Endothelial cell of umbilical vein (primary cell): ENCODE results near the gene HTR6. TPM values are rescaled to one million over a fixed set of nuclear protein-coding genes. Genes with fewer than 3 reads are reported as not detected.

Source experiments
- BruUV-seq: library from RNA; stranded (reverse); fragments of 400-500 nt; replicated peaks from 2 replicates; lab custom pipeline; 2021; lab: Mats Ljungman, UMichigan
- CTCF ChIA-PET: fragments of 300-600, 350-600 bp; sonication (Branson Sonifier 250); formaldehyde crosslinking; loops from one replicate; lab custom pipeline; 2021; ENCODE audit warnings: antibody characterized with exemption, inconsistent platforms; lab: Charles Lee
- POLR2A ChIA-PET: fragments of 300-600, 350-600 bp; sonication (Branson Sonifier 250); formaldehyde crosslinking; loops from one replicate; lab custom pipeline; 2021; ENCODE audit warnings: antibody characterized with exemption, inconsistent platforms; lab: Charles Lee
- DNase-seq: peaks from one replicate; pipeline ENCODE4 v3.0.0-alpha.2; 2011; ENCODE audit warnings: low read depth, low spot score
- FAIRE-seq: peaks from 2 replicates; lab custom pipeline; 2011; peaks lifted over from hg19 to GRCh38; lab: Jason Lieb, UNC
- H2AFZ ChIP-seq: 2 replicates; pipeline ENCODE4 v1.6.0; 2012; ENCODE audit warnings: low read depth, low read length, control low read depth, inconsistent platforms
- H3K27ac ChIP-seq: 2 replicates; pipeline ENCODE4 v1.5.1; 2011; ENCODE audit warnings: low read depth, mild to moderate bottlenecking, control low read depth, low read length, moderate library complexity; ENCODE audit not compliant: insufficient read depth
- H3K27me3 ChIP-seq, 2 experiments: 2 replicates each; pipeline versions ENCODE4 v1.6.0 to v1.6.1; 2011; ENCODE audit warnings: low read length in 2 of 2, mixed read lengths in 1 of 2; ENCODE audit not compliant: control insufficient read depth in 2 of 2, insufficient read depth in 2 of 2
- H3K36me3 ChIP-seq, 2 experiments: 2 replicates in 1 of 2; 3 replicates in 1 of 2; pipeline ENCODE4 v1.5.1; 2011; ENCODE audit warnings: low read length in 2 of 2, mild to moderate bottlenecking in 1 of 2, moderate library complexity in 1 of 2; ENCODE audit not compliant: control insufficient read depth in 2 of 2, insufficient read depth in 2 of 2; ENCODE audit errors: extremely low read depth in 1 of 2
- H3K4me1 ChIP-seq: 3 replicates; pipeline ENCODE4 v1.5.1; 2011; ENCODE audit warnings: mild to moderate bottlenecking, low read length; ENCODE audit not compliant: control insufficient read depth, insufficient read depth; ENCODE audit errors: extremely low read depth
- H3K4me2 ChIP-seq: 2 replicates; pipeline ENCODE4 v1.6.1; 2011; ENCODE audit warnings: low read length, control low read depth, mixed read lengths; ENCODE audit not compliant: insufficient read depth
- H3K4me3 ChIP-seq, 3 experiments: fragments of 200-600 bp in 1 of 3; sonication (generic), shearing (Covaris generic) in 1 of 3; replicated peaks in 1 of 3; 2 replicates each; pipeline ENCODE4 v1.5.1; 2011 to 2016; ENCODE audit warnings: control low read depth in 3 of 3, low read length in 3 of 3, mild to moderate bottlenecking in 2 of 3, inconsistent platforms in 1 of 3, low read depth in 1 of 3, moderate library complexity in 1 of 3; ENCODE audit not compliant: insufficient read depth in 1 of 3
- H3K79me2 ChIP-seq: 2 replicates; pipeline ENCODE4 v1.6.0; 2012; ENCODE audit warnings: low read length, inconsistent platforms; ENCODE audit not compliant: control insufficient read depth, insufficient read depth
- H3K9ac ChIP-seq: replicated peaks from 2 replicates; pipeline ENCODE3; 2011; ENCODE audit warnings: low read length, control low read depth; ENCODE audit not compliant: insufficient read depth; ENCODE audit errors: extremely low read depth
- H3K9me1 ChIP-seq: replicated peaks from 3 replicates; pipeline ENCODE4 v1.6.0; 2011; ENCODE audit warnings: mild to moderate bottlenecking, low read length; ENCODE audit not compliant: control insufficient read depth, insufficient read depth; ENCODE audit errors: extremely low read depth
- H3K9me3 ChIP-seq: replicated peaks from 2 replicates; pipeline ENCODE4 v1.5.1; 2012; ENCODE audit warnings: low read length, inconsistent platforms; ENCODE audit not compliant: control insufficient read depth, insufficient read depth
- H4K20me1 ChIP-seq: replicated peaks from 2 replicates; pipeline ENCODE3; 2011; ENCODE audit warnings: mild to moderate bottlenecking, low read length; ENCODE audit not compliant: control insufficient read depth, insufficient read depth; ENCODE audit errors: extremely low read depth
- EZH2 ChIP-seq: IDR thresholded peaks from 2 replicates; pipeline ENCODE4 v1.6.1; 2012; ENCODE audit warnings: borderline replicate concordance, low read depth, mild to moderate bottlenecking, moderate library complexity, low read length, inconsistent platforms; ENCODE audit not compliant: severe bottlenecking
- GATA2 ChIP-seq: IDR thresholded peaks from 2 replicates; pipeline ENCODE4 v1.7.0; 2011; ENCODE audit warnings: low read depth, mild to moderate bottlenecking, moderate library complexity, mixed read lengths, low read length; ENCODE audit not compliant: insufficient read length, insufficient read depth
- JUN ChIP-seq: IDR thresholded peaks from 2 replicates; pipeline ENCODE4 v1.6.1; 2011; ENCODE audit warnings: borderline replicate concordance, low read depth; ENCODE audit not compliant: insufficient read length, insufficient read depth
- MYC ChIP-seq: IDR thresholded peaks from one replicate; pipeline ENCODE4 v1.6.1; 2011; ENCODE audit warnings: mild to moderate bottlenecking, low read depth, low read length
- dilution Hi-C: fragments of 300-500 bp; cut with MboI; formaldehyde crosslinking; loops from one replicate; pipeline ENCODE4 v1.15.0; 2019; ENCODE audit warnings: low sequenced_read_pairs; ENCODE audit not compliant: extremely low pct_ligation_motif_present
- intact Hi-C: fragments of 100-400 bp; cut with micrococcal nuclease; formaldehyde crosslinking; loops from one replicate; pipeline ENCODE4 v1.10.0; 2022
- polyA plus RNA-seq, 4 experiments: library from polyadenylated mRNA; depleted of rRNA in 3 of 4; stranded (reverse) in 3 of 4; unstranded in 1 of 4; fragments of >200 nt; gene quantifications; 2 replicates each; pipeline versions ENCODE4 v1.2.1 to v1.2.3, GENCODE V29; 2011 to 2012; ENCODE audit warnings: missing spikeins in 1 of 4
- total RNA-seq: library from RNA; stranded (reverse); gene quantifications from 2 replicates; pipeline ENCODE4 v1.2.3, GENCODE V29; 2021
- TF ChIP-seq, protein P1 (sequence below), 2 donors: IDR thresholded peaks; 1 replicate in 1 of 2; 2 replicates in 1 of 2; pipeline ENCODE4 v1.5.1; 2011; ENCODE audit warnings: low read length in 2 of 2, mild to moderate bottlenecking in 2 of 2, moderate library complexity in 2 of 2, control low read depth in 1 of 2, inconsistent platforms in 1 of 2, low read depth in 1 of 2; ENCODE audit not compliant: insufficient read depth in 1 of 2; ENCODE audit errors: extremely low read depth in 1 of 2

The HTR6 gene
- total and polyA plus RNA-seq, 2 donors (not counting 3 experiments of a cell fraction or from before 2014, with no cell fraction given), result not detected

DNA sequence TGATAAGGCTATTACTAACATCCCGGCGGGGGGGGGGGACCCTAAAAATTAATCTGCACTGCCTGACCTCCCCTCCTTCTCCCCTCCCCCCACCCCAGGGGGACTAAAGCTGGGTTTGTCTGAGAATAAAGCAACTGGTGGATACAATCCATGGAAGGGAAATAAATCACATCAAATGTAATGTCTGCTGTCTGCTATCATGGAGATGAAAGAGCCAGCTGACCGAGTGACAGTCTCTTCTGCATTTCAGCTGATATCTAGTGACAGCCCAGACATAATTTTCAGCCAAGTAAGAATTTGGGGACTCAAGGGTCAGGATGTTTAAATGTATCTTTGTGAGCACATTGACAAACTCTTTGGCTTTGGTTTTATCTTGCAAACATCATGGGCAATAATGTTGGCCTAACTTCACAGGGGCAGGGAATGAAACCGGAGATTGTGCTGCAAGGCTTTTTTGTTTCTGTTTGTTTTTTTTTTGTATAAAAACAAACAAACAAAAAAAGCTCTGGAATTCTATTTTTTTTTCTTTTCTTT is 44.7 kb downstream of the HTR6 start:
- no TSS peak for BruUV-seq
- DNase-seq, result no peak
- no peak overlapping the region for H2AFZ ChIP-seq
- TF ChIP-seq EZH2 (no peak), GATA2 (no peak), MYC (no peak), JUN (no peak)
- TF ChIP-seq, protein P1, sequence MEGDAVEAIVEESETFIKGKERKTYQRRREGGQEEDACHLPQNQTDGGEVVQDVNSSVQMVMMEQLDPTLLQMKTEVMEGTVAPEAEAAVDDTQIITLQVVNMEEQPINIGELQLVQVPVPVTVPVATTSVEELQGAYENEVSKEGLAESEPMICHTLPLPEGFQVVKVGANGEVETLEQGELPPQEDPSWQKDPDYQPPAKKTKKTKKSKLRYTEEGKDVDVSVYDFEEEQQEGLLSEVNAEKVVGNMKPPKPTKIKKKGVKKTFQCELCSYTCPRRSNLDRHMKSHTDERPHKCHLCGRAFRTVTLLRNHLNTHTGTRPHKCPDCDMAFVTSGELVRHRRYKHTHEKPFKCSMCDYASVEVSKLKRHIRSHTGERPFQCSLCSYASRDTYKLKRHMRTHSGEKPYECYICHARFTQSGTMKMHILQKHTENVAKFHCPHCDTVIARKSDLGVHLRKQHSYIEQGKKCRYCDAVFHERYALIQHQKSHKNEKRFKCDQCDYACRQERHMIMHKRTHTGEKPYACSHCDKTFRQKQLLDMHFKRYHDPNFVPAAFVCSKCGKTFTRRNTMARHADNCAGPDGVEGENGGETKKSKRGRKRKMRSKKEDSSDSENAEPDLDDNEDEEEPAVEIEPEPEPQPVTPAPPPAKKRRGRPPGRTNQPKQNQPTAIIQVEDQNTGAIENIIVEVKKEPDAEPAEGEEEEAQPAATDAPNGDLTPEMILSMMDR (IDR thresholded peaks at IDR 0.05; ENCODE audit: extremely low read depth in 1 of 2, insufficient read depth in 1 of 2, low read depth in 1 of 2, low read length in 2 of 2), result no peak
- no peaks in the 10 kb centered on the region for H3K27me3 ChIP-seq
- H3K4me2 ChIP-seq, result no peak overlapping the region
- dilution Hi-C loops (no loop called here), intact Hi-C loops (no loop called here)
- no peaks in the 10 kb centered on the region for H3K36me3 ChIP-seq
- no peaks in the 10 kb centered on the region for H3K9me1 ChIP-seq
- H3K9me3 ChIP-seq, result no peaks in the 10 kb centered on the region
- H4K20me1 ChIP-seq, result no peaks in the 10 kb centered on the region
- H3K79me2 ChIP-seq, result no peaks in the 10 kb centered on the region
- ChIA-PET POLR2A (no interaction called here), CTCF (no interaction called here)
- H3K4me3 ChIP-seq, result no peak overlapping the region
- H3K27ac ChIP-seq, result no peak overlapping the region
- no peaks in the 10 kb centered on the region for H3K4me1 ChIP-seq
- FAIRE-seq, result no peak
- no peak overlapping the region for H3K9ac ChIP-seq
